ENCODE measurements around the gene ADGRF4. TPM values are rescaled to one million over a fixed set of nuclear protein-coding genes. Genes with fewer than 3 reads are reported as not detected.

Gene ADGRF4
- total and polyA plus RNA-seq, 2 donors (not counting 3 experiments of a cell fraction or from before 2014, with no cell fraction given): not detected

DNA sequence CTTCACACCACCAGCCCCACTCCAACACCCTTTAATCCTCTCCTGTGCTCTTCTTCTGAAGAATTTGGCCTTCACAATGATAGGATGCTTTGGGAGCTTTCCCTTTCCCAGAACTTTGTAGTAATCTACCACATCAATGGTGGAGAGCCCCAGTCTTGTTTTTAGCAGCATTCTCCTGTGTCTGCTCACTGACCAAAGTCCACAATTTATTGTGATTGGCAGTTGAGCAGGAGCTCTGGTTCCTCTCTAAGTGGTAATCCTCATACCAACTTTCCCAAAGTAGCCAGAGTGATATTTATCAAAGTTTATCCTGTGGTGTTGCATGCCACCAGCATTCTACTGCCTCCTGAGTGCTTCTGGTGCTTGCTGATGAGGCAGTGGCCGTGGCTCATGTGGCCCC, 54.4 kb downstream of the ADGRF4 start:
- no peaks in the 10 kb centered on the region for H3K79me2 ChIP-seq (ENCODE audit: control insufficient read depth, insufficient read depth, low read length)
- dilution Hi-C loops (cut with MboI; ENCODE audit: extremely low pct_ligation_motif_present, low sequenced_read_pairs): no loop called here
- TF ChIP-seq JUN (IDR thresholded peaks at IDR 0.05; ENCODE audit: borderline replicate concordance, insufficient read depth, insufficient read length, low read depth): no peak
- TF ChIP-seq FOS (IDR thresholded peaks at IDR 0.05; ENCODE audit: borderline replicate concordance, insufficient read depth, low read length): no peak
- TF ChIP-seq, protein P1, sequence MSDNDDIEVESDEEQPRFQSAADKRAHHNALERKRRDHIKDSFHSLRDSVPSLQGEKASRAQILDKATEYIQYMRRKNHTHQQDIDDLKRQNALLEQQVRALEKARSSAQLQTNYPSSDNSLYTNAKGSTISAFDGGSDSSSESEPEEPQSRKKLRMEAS (IDR thresholded peaks at IDR 0.05; ENCODE audit: insufficient read depth, insufficient read length): no peak
- TF ChIP-seq MYC (IDR thresholded peaks at IDR 0.05; ENCODE audit: low read depth, low read length): no peak
- TF ChIP-seq POLR2A (IDR thresholded peaks at IDR 0.05; ENCODE audit: low read depth, low read length): no peak
- no peaks in the 10 kb centered on the region for H3K36me3 ChIP-seq (ENCODE audit: control insufficient read depth in 2 of 2, extremely low read depth in 1 of 2, insufficient read depth in 2 of 2, low read length in 2 of 2)
- ChIA-PET CTCF (interaction anchor here (0.8 kb wide), 1 partner anchor 15 kb away, joined by 3 read pairs; no protein-coding TSS in a partner anchor), POLR2A (no interaction called here)
- no peak overlapping the region for H3K4me3 ChIP-seq (replicated peaks in 1 of 3; ENCODE audit: insufficient read depth in 1 of 3, low read depth in 1 of 3, low read length in 3 of 3)
- intact Hi-C loops (cut with micrococcal nuclease): no loop called here
- H3K27ac ChIP-seq (ENCODE audit: insufficient read depth, low read depth, low read length): no peak overlapping the region
- H4K20me1 ChIP-seq (replicated peaks; ENCODE audit: control insufficient read depth, extremely low read depth, insufficient read depth, low read length): no peaks in the 10 kb centered on the region
- no peak for FAIRE-seq
- H3K4me2 ChIP-seq (ENCODE audit: insufficient read depth, low read length): no peak overlapping the region
- no peaks in the 10 kb centered on the region for H3K9me3 ChIP-seq (replicated peaks; ENCODE audit: control insufficient read depth, insufficient read depth, low read length)
- H3K4me1 ChIP-seq (ENCODE audit: control insufficient read depth, extremely low read depth, insufficient read depth, low read length): no peaks in the 10 kb centered on the region
- no peaks in the 10 kb centered on the region for H3K27me3 ChIP-seq (ENCODE audit: control insufficient read depth in 2 of 2, insufficient read depth in 2 of 2, low read length in 2 of 2)
- no peak for DNase-seq (ENCODE audit: low read depth, low spot score)
- no peak overlapping the region for H2AFZ ChIP-seq (ENCODE audit: low read depth, low read length)
- no TSS peak for BruUV-seq (replicated peaks)
- no peaks in the 10 kb centered on the region for H3K9me1 ChIP-seq (replicated peaks; ENCODE audit: control insufficient read depth, extremely low read depth, insufficient read depth, low read length)
- H3K9ac ChIP-seq (replicated peaks; ENCODE audit: extremely low read depth, insufficient read depth, low read length): no peak overlapping the region

DNA sequence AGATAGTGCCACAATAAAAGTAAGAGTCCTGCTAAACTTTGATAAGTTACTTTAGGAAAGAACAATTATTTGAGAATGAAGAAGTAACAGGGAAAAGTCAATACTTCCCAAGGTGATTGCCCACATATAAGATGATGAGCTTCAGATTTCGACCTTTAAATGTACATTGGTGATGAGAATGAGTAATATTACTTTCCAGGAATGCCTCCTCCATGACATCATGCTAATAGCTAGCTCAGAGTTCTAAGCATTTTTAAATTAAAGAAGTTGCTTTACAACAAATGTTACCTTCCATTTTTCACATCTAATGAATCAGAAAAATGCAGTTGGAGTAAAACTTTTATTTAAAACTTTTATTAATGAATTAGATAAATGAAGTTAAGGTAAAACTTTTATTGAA, 61.0 kb downstream of the ADGRF4 start:
- Histone ChIP-seq H3K36me3 (ENCODE audit: control insufficient read depth in 2 of 2, extremely low read depth in 1 of 2, insufficient read depth in 2 of 2, low read length in 2 of 2) (no peaks in the 10 kb centered on the region), H3K4me1 (ENCODE audit: control insufficient read depth, extremely low read depth, insufficient read depth, low read length) (no peaks in the 10 kb centered on the region), H3K4me3 (replicated peaks in 1 of 3; ENCODE audit: insufficient read depth in 1 of 3, low read depth in 1 of 3, low read length in 3 of 3) (no peak overlapping the region), H3K79me2 (ENCODE audit: control insufficient read depth, insufficient read depth, low read length) (no peaks in the 10 kb centered on the region), H3K9me1 (replicated peaks; ENCODE audit: control insufficient read depth, extremely low read depth, insufficient read depth, low read length) (no peaks in the 10 kb centered on the region), H2AFZ (ENCODE audit: low read depth, low read length) (no peak overlapping the region), H3K27ac (ENCODE audit: insufficient read depth, low read depth, low read length) (no peak overlapping the region), H4K20me1 (replicated peaks; ENCODE audit: control insufficient read depth, extremely low read depth, insufficient read depth, low read length) (no peaks in the 10 kb centered on the region), H3K9me3 (replicated peaks; ENCODE audit: control insufficient read depth, insufficient read depth, low read length) (no peaks in the 10 kb centered on the region), H3K4me2 (ENCODE audit: insufficient read depth, low read length) (no peak overlapping the region), H3K9ac (replicated peaks; ENCODE audit: extremely low read depth, insufficient read depth, low read length) (no peak overlapping the region), H3K27me3 (ENCODE audit: control insufficient read depth in 2 of 2, insufficient read depth in 2 of 2, low read length in 2 of 2) (no peaks in the 10 kb centered on the region)
- CTCF ChIA-PET: interaction anchor here (1.3 kb wide), 1 partner anchor 29 kb away, joined by 4 read pairs; no protein-coding TSS in a partner anchor
- intact Hi-C loops (cut with micrococcal nuclease): no loop called here
- TF ChIP-seq, protein P2, sequence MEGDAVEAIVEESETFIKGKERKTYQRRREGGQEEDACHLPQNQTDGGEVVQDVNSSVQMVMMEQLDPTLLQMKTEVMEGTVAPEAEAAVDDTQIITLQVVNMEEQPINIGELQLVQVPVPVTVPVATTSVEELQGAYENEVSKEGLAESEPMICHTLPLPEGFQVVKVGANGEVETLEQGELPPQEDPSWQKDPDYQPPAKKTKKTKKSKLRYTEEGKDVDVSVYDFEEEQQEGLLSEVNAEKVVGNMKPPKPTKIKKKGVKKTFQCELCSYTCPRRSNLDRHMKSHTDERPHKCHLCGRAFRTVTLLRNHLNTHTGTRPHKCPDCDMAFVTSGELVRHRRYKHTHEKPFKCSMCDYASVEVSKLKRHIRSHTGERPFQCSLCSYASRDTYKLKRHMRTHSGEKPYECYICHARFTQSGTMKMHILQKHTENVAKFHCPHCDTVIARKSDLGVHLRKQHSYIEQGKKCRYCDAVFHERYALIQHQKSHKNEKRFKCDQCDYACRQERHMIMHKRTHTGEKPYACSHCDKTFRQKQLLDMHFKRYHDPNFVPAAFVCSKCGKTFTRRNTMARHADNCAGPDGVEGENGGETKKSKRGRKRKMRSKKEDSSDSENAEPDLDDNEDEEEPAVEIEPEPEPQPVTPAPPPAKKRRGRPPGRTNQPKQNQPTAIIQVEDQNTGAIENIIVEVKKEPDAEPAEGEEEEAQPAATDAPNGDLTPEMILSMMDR (IDR thresholded peaks at IDR 0.05; ENCODE audit: extremely low read depth in 1 of 2, insufficient read depth in 1 of 2, low read depth in 1 of 2, low read length in 2 of 2): no peak
- TF ChIP-seq JUN (IDR thresholded peaks at IDR 0.05; ENCODE audit: borderline replicate concordance, insufficient read depth, insufficient read length, low read depth) (no peak), POLR2A (IDR thresholded peaks at IDR 0.05; ENCODE audit: low read depth, low read length) (no peak), FOS (IDR thresholded peaks at IDR 0.05; ENCODE audit: borderline replicate concordance, insufficient read depth, low read length) (no peak), GATA2 (IDR thresholded peaks at IDR 0.05; ENCODE audit: insufficient read depth, insufficient read length, low read depth, low read length) (no peak), MYC (IDR thresholded peaks at IDR 0.05; ENCODE audit: low read depth, low read length) (no peak), EZH2 (IDR thresholded peaks at IDR 0.05; ENCODE audit: borderline replicate concordance, low read depth, low read length, severe bottlenecking) (no peak), POLR2AphosphoS5 (IDR thresholded peaks at IDR 0.05; ENCODE audit: insufficient read depth, low read depth, low read length) (no peak)
- TF ChIP-seq, protein P1 (IDR thresholded peaks at IDR 0.05; ENCODE audit: insufficient read depth, insufficient read length): no peak
- POLR2A ChIA-PET: no interaction called here
- no peak for FAIRE-seq
- dilution Hi-C loops (cut with MboI; ENCODE audit: extremely low pct_ligation_motif_present, low sequenced_read_pairs): no loop called here
- BruUV-seq (replicated peaks): no TSS peak
- no peak for DNase-seq (ENCODE audit: low read depth, low spot score)

All from endothelial cell of umbilical vein (primary cell).